Stimulated activated CD8-positive, alpha-beta memory T cell treated with anti-CD3 and anti-CD28 coated beads, Interleukin-15, amount 100 ng/mL, for 4 hours (primary cell): Measurements from ENCODE around the gene AGPAT3.
"Not testable (repeated sequence)": the region's sequence is repeated elsewhere in the genome, so short reads cannot be mapped to it uniquely, and the experiment has no call there.

ENCODE experiments used
- DNase-seq, 2 donors: peaks; one replicate each; pipeline ENCODE4 v3.0.0-alpha.2; 2020; ENCODE audit warnings: low read depth in 2 of 2

Gene AGPAT3

GRCh38 chr21:43882952-43883545 lies 18.0 kb downstream of the AGPAT3 start:
- DNase-seq: no peak

- no peak for DNase-seq
Measured at GRCh38 chr21:43884012-43884860, 19.2 kb downstream of the AGPAT3 start.

- DNase-seq: no peak
Measured at GRCh38 chr21:43884861-43885417, 19.9 kb downstream of the AGPAT3 start.

- DNase-seq: no peak
Measured at GRCh38 chr21:43885721-43886120, 20.7 kb downstream of the AGPAT3 start.

- no peak for DNase-seq
Measured at GRCh38 chr21:43886565-43886964, 21.5 kb downstream of the AGPAT3 start.

- no peak for DNase-seq
Measured at GRCh38 chr21:43889069-43889468, 24.0 kb downstream of the AGPAT3 start.

- DNase-seq: no peak
Measured at GRCh38 chr21:43890042-43890441, 25.0 kb downstream of the AGPAT3 start.

- DNase-seq: no peak
Measured at GRCh38 chr21:43892334-43892733, 27.3 kb downstream of the AGPAT3 start.

GRCh38 chr21:43892984-43893535 lies 28.0 kb downstream of the AGPAT3 start:
- no peak for DNase-seq

GRCh38 chr21:43893536-43894205 lies 28.6 kb downstream of the AGPAT3 start:
- DNase-seq: no peak

- no peak for DNase-seq
Measured at GRCh38 chr21:43894206-43894577, 29.2 kb downstream of the AGPAT3 start.

- no peak for DNase-seq
Measured at GRCh38 chr21:43895196-43895595, 30.2 kb downstream of the AGPAT3 start.

- not testable (repeated sequence) for DNase-seq
Measured at GRCh38 chr21:43896696-43897299, 31.8 kb downstream of the AGPAT3 start.

- DNase-seq: no peak
Measured at GRCh38 chr21:43899307-43900077, 34.5 kb downstream of the AGPAT3 start.

- DNase-seq: no peak
Measured at GRCh38 chr21:43900078-43900385, 35.0 kb downstream of the AGPAT3 start.

- DNase-seq: no peak
Measured at GRCh38 chr21:43900690-43901089, 35.7 kb downstream of the AGPAT3 start.

GRCh38 chr21:43902441-43902840 lies 37.4 kb downstream of the AGPAT3 start:
- no peak for DNase-seq

- DNase-seq: no peak
Measured at GRCh38 chr21:43903451-43904091, 38.5 kb downstream of the AGPAT3 start.

- DNase-seq: no peak
Measured at GRCh38 chr21:43904331-43904781, 39.3 kb downstream of the AGPAT3 start.

GRCh38 chr21:43905726-43906455 lies 40.9 kb downstream of the AGPAT3 start:
- DNase-seq: no peak
